ENCODE data around the gene PCDHB1. TPM values are rescaled to one million over a fixed set of nuclear protein-coding genes. Genes with fewer than 3 reads are reported as not detected.

The PCDHB1 gene
- total and polyA plus RNA-seq, 12 donors = not detected

DNA sequence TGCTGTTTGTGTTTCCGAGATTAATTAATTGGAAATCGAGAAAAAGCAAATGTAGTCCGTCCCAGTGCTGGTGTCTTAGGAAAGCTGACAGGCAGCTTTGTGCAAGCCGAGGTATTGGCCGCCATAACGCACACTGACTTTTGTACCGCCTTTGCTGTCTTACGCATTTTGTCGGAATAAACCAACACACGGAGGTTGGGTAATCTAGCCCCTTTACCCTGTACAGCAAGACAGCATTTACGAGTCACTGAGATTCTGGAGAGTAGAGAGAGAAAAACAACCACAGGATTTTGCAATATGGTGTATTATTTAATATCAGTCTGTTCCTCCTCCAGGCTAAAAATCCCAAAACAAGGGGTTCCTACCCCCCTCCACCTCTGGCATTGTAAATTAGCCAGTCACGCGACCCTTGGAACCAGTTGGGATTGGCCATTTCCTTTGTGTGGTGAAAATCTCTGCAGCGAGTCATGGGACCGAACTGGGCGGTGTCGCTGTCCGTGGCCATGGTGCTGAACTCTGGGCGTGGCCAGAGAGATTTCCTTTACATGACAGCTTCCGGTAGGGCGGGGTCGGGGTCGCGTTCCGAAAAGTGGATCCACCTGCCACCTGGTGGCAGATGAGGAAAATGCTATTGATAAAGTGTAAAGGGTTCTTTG, 10.3 kb upstream of the PCDHB1 start:
- Histone ChIP-seq H3K27ac (peak overlapping the region in 2 of 10 donors; percentile 30 to 40), H3K36me3 (no peaks in the 10 kb centered on the region), H3K4me3 (peak overlapping the region in 9 of 10 donors; percentile 23 to 56 (median 36)), H3K4me1 (peaks cover 0 to 13% (median 8%) of the 10 kb centered on the region in 9 donors), H3K9me3 (peaks cover 0 to 7% (median 0%) of the 10 kb centered on the region in 11 donors), H3K27me3 (peaks cover 0 to 34% (median 12%) of the 10 kb centered on the region in 7 donors)
- DNase-seq (peak; percentile 85 to 92), ATAC-seq (peak; percentile 95 to 98 (median 97))
- intact Hi-C loops (cut with DNase I) = loop anchor here in 5 of 10 donors (5.0 to 10.0 kb wide), 9 partner anchors 114 to 669 kb away; partner anchors contain the start of genes PCDHA13 (in 3 of the 5), PCDHA11 (in 2 of the 5), PCDHA7 (in 2 of the 5) and PCDHAC1 (in 1 of the 5)
- TF ChIP-seq, protein P1, sequence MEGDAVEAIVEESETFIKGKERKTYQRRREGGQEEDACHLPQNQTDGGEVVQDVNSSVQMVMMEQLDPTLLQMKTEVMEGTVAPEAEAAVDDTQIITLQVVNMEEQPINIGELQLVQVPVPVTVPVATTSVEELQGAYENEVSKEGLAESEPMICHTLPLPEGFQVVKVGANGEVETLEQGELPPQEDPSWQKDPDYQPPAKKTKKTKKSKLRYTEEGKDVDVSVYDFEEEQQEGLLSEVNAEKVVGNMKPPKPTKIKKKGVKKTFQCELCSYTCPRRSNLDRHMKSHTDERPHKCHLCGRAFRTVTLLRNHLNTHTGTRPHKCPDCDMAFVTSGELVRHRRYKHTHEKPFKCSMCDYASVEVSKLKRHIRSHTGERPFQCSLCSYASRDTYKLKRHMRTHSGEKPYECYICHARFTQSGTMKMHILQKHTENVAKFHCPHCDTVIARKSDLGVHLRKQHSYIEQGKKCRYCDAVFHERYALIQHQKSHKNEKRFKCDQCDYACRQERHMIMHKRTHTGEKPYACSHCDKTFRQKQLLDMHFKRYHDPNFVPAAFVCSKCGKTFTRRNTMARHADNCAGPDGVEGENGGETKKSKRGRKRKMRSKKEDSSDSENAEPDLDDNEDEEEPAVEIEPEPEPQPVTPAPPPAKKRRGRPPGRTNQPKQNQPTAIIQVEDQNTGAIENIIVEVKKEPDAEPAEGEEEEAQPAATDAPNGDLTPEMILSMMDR (IDR thresholded peaks at IDR 0.05) = peak; percentile 37 to 82 (median 69)
- WGBS, 2 donors = 3 to 5% methylated on average over 25 of the region's 25 CpGs

DNA sequence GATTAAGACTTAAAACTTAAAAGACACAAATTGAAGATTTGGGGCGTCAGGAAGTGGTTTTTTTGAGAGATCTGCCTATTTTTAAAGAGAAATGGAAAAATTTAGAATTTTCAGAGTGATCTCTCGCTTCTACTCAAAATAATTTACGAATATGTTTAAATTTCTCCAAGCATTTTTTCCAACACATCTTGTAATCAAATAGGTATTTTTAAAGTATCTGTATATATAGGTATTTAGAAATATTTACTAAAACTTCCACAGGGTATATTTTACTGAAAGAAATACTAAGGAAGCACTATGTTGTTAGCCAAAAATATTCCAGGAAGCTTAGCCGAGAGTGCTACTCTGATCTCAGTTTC, 9.8 kb upstream of the PCDHB1 start:
- Histone ChIP-seq H3K9me3 (peaks cover 0 to 7% (median 0%) of the 10 kb centered on the region in 11 donors), H3K27me3 (peaks cover 0 to 39% (median 16%) of the 10 kb centered on the region in 7 donors), H3K4me1 (peaks cover 0 to 13% (median 8%) of the 10 kb centered on the region in 9 donors), H3K27ac (no peak overlapping the region), H3K36me3 (no peaks in the 10 kb centered on the region), H3K4me3 (no peak overlapping the region)
- intact Hi-C loops (cut with DNase I) = loop anchor here in 5 of 10 donors (5.0 to 10.0 kb wide), 9 partner anchors 114 to 669 kb away; partner anchors contain the start of genes PCDHA13 (in 3 of the 5), PCDHA11 (in 2 of the 5), PCDHA7 (in 2 of the 5) and PCDHAC1 (in 1 of the 5)
- no peak for DNase-seq
- no peak for ATAC-seq
- TF ChIP-seq, protein P1 (IDR thresholded peaks at IDR 0.05) = peak in 1 of 9 donors; percentile 11
- WGBS, 2 donors = 13 to 19% methylated on average over 4 of the region's 4 CpGs

DNA sequence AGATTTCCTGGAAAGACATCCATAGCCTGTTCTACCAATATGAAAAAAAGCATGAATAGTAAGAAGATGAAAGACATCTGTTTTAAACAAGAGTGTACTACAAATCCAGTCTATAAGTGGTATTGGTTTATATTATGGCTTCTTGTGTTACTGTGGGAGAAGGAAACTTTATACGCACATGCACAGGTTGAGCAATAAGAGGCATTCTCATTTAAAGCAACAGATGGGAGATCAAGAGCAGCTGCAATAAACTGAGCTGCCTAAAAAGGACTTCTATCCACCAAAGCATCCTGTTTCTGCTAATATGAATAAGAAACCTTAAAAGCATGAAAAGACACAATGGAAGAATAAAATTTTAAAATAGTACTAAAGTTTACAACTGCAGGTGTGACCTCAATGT, 8.6 kb upstream of the PCDHB1 start:
- intact Hi-C loops (cut with DNase I) = loop anchor here in 5 of 10 donors (5.0 to 10.0 kb wide), 9 partner anchors 115 to 670 kb away; partner anchors contain the start of genes PCDHA13 (in 3 of the 5), PCDHA11 (in 2 of the 5), PCDHA7 (in 2 of the 5) and PCDHAC1 (in 1 of the 5)

DNA sequence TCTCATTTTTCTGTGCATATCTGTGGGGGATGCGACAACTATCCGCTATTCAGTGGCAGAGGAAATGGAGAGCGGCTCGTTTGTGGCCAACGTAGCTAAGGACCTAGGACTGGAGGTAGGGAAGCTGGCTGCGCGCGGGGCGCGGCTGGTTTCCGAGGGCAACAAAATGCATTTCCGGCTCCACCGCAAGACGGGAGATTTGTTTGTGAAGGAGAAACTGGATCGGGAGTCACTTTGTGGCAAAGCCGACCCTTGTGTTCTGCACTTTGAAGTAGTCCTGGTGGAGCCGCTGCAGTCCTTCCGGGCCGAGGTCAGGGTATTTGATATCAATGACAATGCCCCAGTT, 320 bp downstream of the PCDHB1 start:
- intact Hi-C loops (cut with DNase I) = no loop called here
- peaks cover 0 to 13% (median 0%) of the 10 kb centered on the region in 9 donors for H3K4me1 ChIP-seq
- H3K9me3 ChIP-seq = peaks cover 0 to 3% (median 0%) of the 10 kb centered on the region in 11 donors
- peak overlapping the region in 9 of 10 donors; percentile 26 to 60 (median 49) for H3K4me3 ChIP-seq
- H3K36me3 ChIP-seq = no peaks in the 10 kb centered on the region
- DNase-seq (no peak), ATAC-seq (no peak)
- peaks cover 0 to 94% (median 40%) of the 10 kb centered on the region in 7 donors for H3K27me3 ChIP-seq
- no peak overlapping the region for H3K27ac ChIP-seq
- TF ChIP-seq, protein P1 (IDR thresholded peaks at IDR 0.05) = no peak
- 6 to 12% methylated on average over 19 of the region's 19 CpGs for WGBS, 2 donors

More for the DNA sequence above, 8.6 kb upstream of the PCDHB1 start:
- ATAC-seq (no peak), DNase-seq (no peak)
- peaks cover 0 to 7% (median 0%) of the 10 kb centered on the region in 11 donors for H3K9me3 ChIP-seq
- peaks cover 0 to 48% (median 16%) of the 10 kb centered on the region in 7 donors for H3K27me3 ChIP-seq
- TF ChIP-seq, protein P1 (IDR thresholded peaks at IDR 0.05) = no peak
- H3K4me3 ChIP-seq = no peak overlapping the region
- 64 to 73% methylated on average over 1 of the region's 1 CpG for WGBS, 2 donors
- H3K27ac ChIP-seq = no peak overlapping the region
- H3K4me1 ChIP-seq = peaks cover 0 to 13% (median 8%) of the 10 kb centered on the region in 9 donors
- no peaks in the 10 kb centered on the region for H3K36me3 ChIP-seq

Data from heart right ventricle (tissue), 16 donors.